Measurements from ENCODE around the gene SLC26A8.

Gene SLC26A8

GRCh38 chr6:36062247-36062646, 37.8 kb upstream of the SLC26A8 start:
- no peaks in the 10 kb centered on the region for H3K27me3 ChIP-seq (ENCODE audit: insufficient read depth, insufficient read length)
- no peak overlapping the region for H3K4me3 ChIP-seq (ENCODE audit: insufficient read length, low read depth)
- TF ChIP-seq SUZ12 (IDR thresholded peaks at IDR 0.05; ENCODE audit: extremely low read depth, insufficient read depth, insufficient read length) (no peak), YY1 (IDR thresholded peaks at IDR 0.05; ENCODE audit: insufficient read depth, insufficient read length) (no peak), ZNF274 (IDR thresholded peaks at IDR 0.05; ENCODE audit: low read depth, low read length) (no peak)
- H3K9ac ChIP-seq (ENCODE audit: insufficient read length, low read depth): no peak overlapping the region
- no peaks in the 10 kb centered on the region for H3K9me3 ChIP-seq (ENCODE audit: insufficient read depth, low read length)
- H3K36me3 ChIP-seq (ENCODE audit: insufficient read depth, insufficient read length, low read length): peaks cover 11% of the 10 kb centered on the region
- DNase-seq (ENCODE audit: low read depth, low spot score): no peak
- no peaks in the 10 kb centered on the region for H3K4me1 ChIP-seq (ENCODE audit: insufficient read depth, insufficient read length)

GRCh38 chr6:36061236-36061635, 36.8 kb upstream of the SLC26A8 start:
- TF ChIP-seq SUZ12 (IDR thresholded peaks at IDR 0.05; ENCODE audit: extremely low read depth, insufficient read depth, insufficient read length): no peak
- TF ChIP-seq YY1 (IDR thresholded peaks at IDR 0.05; ENCODE audit: insufficient read depth, insufficient read length): no peak
- no peak for TF ChIP-seq ZNF274 (IDR thresholded peaks at IDR 0.05; ENCODE audit: low read depth, low read length)
- no peak overlapping the region for H3K4me3 ChIP-seq (ENCODE audit: insufficient read length, low read depth)
- DNase-seq (ENCODE audit: low read depth, low spot score): no peak
- H3K4me1 ChIP-seq (ENCODE audit: insufficient read depth, insufficient read length): no peaks in the 10 kb centered on the region
- no peaks in the 10 kb centered on the region for H3K9me3 ChIP-seq (ENCODE audit: insufficient read depth, low read length)
- H3K27me3 ChIP-seq (ENCODE audit: insufficient read depth, insufficient read length): no peaks in the 10 kb centered on the region
- peaks cover 13% of the 10 kb centered on the region for H3K36me3 ChIP-seq (ENCODE audit: insufficient read depth, insufficient read length, low read length)
- H3K9ac ChIP-seq (ENCODE audit: insufficient read length, low read depth): no peak overlapping the region

- Histone ChIP-seq H3K9ac (ENCODE audit: insufficient read length, low read depth) (no peak overlapping the region), H3K36me3 (ENCODE audit: insufficient read depth, insufficient read length, low read length) (peaks cover 35% of the 10 kb centered on the region), H3K4me1 (ENCODE audit: insufficient read depth, insufficient read length) (no peaks in the 10 kb centered on the region), H3K9me3 (ENCODE audit: insufficient read depth, low read length) (no peaks in the 10 kb centered on the region), H3K4me3 (ENCODE audit: insufficient read length, low read depth) (no peak overlapping the region), H3K27me3 (ENCODE audit: insufficient read depth, insufficient read length) (no peaks in the 10 kb centered on the region)
- TF ChIP-seq SUZ12 (IDR thresholded peaks at IDR 0.05; ENCODE audit: extremely low read depth, insufficient read depth, insufficient read length) (no peak), YY1 (IDR thresholded peaks at IDR 0.05; ENCODE audit: insufficient read depth, insufficient read length) (no peak), ZNF274 (IDR thresholded peaks at IDR 0.05; ENCODE audit: low read depth, low read length) (no peak)
- DNase-seq (ENCODE audit: low read depth, low spot score): no peak
Measured at GRCh38 chr6:36056178-36056577, 31.7 kb upstream of the SLC26A8 start.

DNA sequence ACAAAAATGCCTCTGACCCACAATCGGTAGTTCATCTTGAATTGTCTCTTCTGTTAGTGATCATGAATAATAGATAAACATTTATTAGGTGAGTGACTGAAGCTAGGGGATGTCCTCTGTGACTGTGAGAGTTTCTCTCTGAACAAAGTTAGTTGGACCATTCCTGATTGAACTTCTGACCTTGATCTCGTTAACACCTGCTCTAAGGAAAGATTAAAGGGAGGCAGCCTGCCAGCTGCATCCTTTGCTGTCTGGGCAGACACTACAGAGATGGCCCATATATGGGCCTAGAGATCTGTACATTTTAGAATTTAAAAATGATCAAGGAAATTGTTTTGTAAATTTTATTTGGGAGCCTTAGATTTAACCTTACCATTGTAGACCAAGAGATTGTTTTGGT, 30.5 kb upstream of the SLC26A8 start:
- DNase-seq (ENCODE audit: low read depth, low spot score): no peak
- no peak overlapping the region for H3K9ac ChIP-seq (ENCODE audit: insufficient read length, low read depth)
- H3K9me3 ChIP-seq (ENCODE audit: insufficient read depth, low read length): no peaks in the 10 kb centered on the region
- H3K4me3 ChIP-seq (ENCODE audit: insufficient read length, low read depth): no peak overlapping the region
- no peaks in the 10 kb centered on the region for H3K27me3 ChIP-seq (ENCODE audit: insufficient read depth, insufficient read length)
- no peaks in the 10 kb centered on the region for H3K4me1 ChIP-seq (ENCODE audit: insufficient read depth, insufficient read length)
- peaks cover 33% of the 10 kb centered on the region for H3K36me3 ChIP-seq (ENCODE audit: insufficient read depth, insufficient read length, low read length)
- TF ChIP-seq ZNF274 (IDR thresholded peaks at IDR 0.05; ENCODE audit: low read depth, low read length) (no peak), YY1 (IDR thresholded peaks at IDR 0.05; ENCODE audit: insufficient read depth, insufficient read length) (no peak), SUZ12 (IDR thresholded peaks at IDR 0.05; ENCODE audit: extremely low read depth, insufficient read depth, insufficient read length) (no peak)

DNA sequence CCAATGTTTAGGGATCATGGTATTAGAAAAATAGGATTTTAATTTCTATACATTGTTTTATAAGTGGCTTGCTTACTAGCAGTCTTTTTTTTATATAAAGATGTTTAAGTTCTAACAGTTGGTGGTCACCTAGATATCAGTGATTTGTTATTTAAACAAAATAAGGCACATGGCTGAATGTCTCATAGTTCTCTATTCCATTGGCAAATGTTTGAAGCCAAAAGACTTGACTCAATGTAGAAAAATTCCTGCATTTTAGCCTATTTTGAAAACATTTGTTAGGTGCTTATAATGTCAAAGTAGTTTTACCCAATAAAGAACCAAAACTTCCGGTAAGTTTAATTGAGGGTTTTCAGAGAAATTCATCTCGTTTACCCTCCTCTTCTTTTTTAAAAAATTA, 30.0 kb upstream of the SLC26A8 start:
- Histone ChIP-seq H3K9ac (ENCODE audit: insufficient read length, low read depth) (no peak overlapping the region), H3K9me3 (ENCODE audit: insufficient read depth, low read length) (no peaks in the 10 kb centered on the region), H3K4me3 (ENCODE audit: insufficient read length, low read depth) (no peak overlapping the region), H3K27me3 (ENCODE audit: insufficient read depth, insufficient read length) (no peaks in the 10 kb centered on the region), H3K36me3 (ENCODE audit: insufficient read depth, insufficient read length, low read length) (peaks cover 28% of the 10 kb centered on the region), H3K4me1 (ENCODE audit: insufficient read depth, insufficient read length) (no peaks in the 10 kb centered on the region)
- TF ChIP-seq YY1 (IDR thresholded peaks at IDR 0.05; ENCODE audit: insufficient read depth, insufficient read length): no peak
- no peak for TF ChIP-seq ZNF274 (IDR thresholded peaks at IDR 0.05; ENCODE audit: low read depth, low read length)
- no peak for TF ChIP-seq SUZ12 (IDR thresholded peaks at IDR 0.05; ENCODE audit: extremely low read depth, insufficient read depth, insufficient read length)
- DNase-seq (ENCODE audit: low read depth, low spot score): no peak

- Histone ChIP-seq H3K4me1 (ENCODE audit: insufficient read depth, insufficient read length) (no peaks in the 10 kb centered on the region), H3K36me3 (ENCODE audit: insufficient read depth, insufficient read length, low read length) (peaks cover 24% of the 10 kb centered on the region), H3K9me3 (ENCODE audit: insufficient read depth, low read length) (no peaks in the 10 kb centered on the region), H3K9ac (ENCODE audit: insufficient read length, low read depth) (no peak overlapping the region), H3K4me3 (ENCODE audit: insufficient read length, low read depth) (no peak overlapping the region), H3K27me3 (ENCODE audit: insufficient read depth, insufficient read length) (no peaks in the 10 kb centered on the region)
- no peak for TF ChIP-seq ZNF274 (IDR thresholded peaks at IDR 0.05; ENCODE audit: low read depth, low read length)
- TF ChIP-seq YY1 (IDR thresholded peaks at IDR 0.05; ENCODE audit: insufficient read depth, insufficient read length): no peak
- TF ChIP-seq SUZ12 (IDR thresholded peaks at IDR 0.05; ENCODE audit: extremely low read depth, insufficient read depth, insufficient read length): no peak
- DNase-seq (ENCODE audit: low read depth, low spot score): no peak
Measured at GRCh38 chr6:36053878-36054277, 29.4 kb upstream of the SLC26A8 start.

DNA sequence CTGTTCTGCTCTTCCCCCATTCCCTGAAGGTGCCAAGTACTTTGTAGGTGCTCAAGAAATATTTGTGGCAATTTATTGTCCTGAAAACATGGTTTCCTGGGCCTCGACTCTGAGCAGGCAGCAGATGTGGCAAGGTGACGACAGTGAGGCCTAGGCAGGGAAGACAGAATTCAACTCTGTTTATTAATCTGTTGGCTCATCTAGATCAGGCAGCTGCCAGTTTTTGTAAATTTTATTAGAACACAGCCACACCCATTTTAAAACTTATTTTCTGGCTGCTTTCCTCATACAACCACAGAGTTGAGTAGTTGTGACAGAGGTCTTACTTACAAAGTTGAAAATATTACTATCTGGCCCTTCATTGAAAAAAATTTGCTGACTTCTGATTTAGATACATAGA, 27.7 kb upstream of the SLC26A8 start:
- no peaks in the 10 kb centered on the region for H3K4me1 ChIP-seq (ENCODE audit: insufficient read depth, insufficient read length)
- no peaks in the 10 kb centered on the region for H3K9me3 ChIP-seq (ENCODE audit: insufficient read depth, low read length)
- H3K27me3 ChIP-seq (ENCODE audit: insufficient read depth, insufficient read length): no peaks in the 10 kb centered on the region
- no peak overlapping the region for H3K9ac ChIP-seq (ENCODE audit: insufficient read length, low read depth)
- peaks cover 24% of the 10 kb centered on the region for H3K36me3 ChIP-seq (ENCODE audit: insufficient read depth, insufficient read length, low read length)
- no peak for DNase-seq (ENCODE audit: low read depth, low spot score)
- no peak for TF ChIP-seq SUZ12 (IDR thresholded peaks at IDR 0.05; ENCODE audit: extremely low read depth, insufficient read depth, insufficient read length)
- TF ChIP-seq YY1 (IDR thresholded peaks at IDR 0.05; ENCODE audit: insufficient read depth, insufficient read length): no peak
- no peak for TF ChIP-seq ZNF274 (IDR thresholded peaks at IDR 0.05; ENCODE audit: low read depth, low read length)
- no peak overlapping the region for H3K4me3 ChIP-seq (ENCODE audit: insufficient read length, low read depth)

All from NT2/D1 (cell line).